BLaER1 treated with 17β-estradiol and CSF1 and Interleukin-3, amounts not matched to agents 10 nM and 100 nM (cell line): ENCODE measurements around the gene FAM43A.
A peak's percentile ranks its signal among the peaks of the same experiment; 100 is the strongest.

Source experiments
- H3K27ac ChIP-seq, 11 experiments: shearing (Covaris generic); formaldehyde crosslinking; 2 replicates each; pipeline ENCODE4 v1.8.1; 2022
- H3K27me3 ChIP-seq, 11 experiments: shearing (Covaris generic); formaldehyde crosslinking; 2 replicates each; pipeline ENCODE4 v1.8.1; 2022
- H3K36me3 ChIP-seq, 11 experiments: shearing (Covaris generic); formaldehyde crosslinking; 2 replicates each; pipeline ENCODE4 v1.8.1; 2022
- H3K4me1 ChIP-seq, 10 experiments: shearing (Covaris generic); formaldehyde crosslinking; 2 replicates each; pipeline ENCODE4 v1.8.1; 2022
- H3K4me2 ChIP-seq, 11 experiments: shearing (Covaris generic); formaldehyde crosslinking; 2 replicates each; pipeline ENCODE4 v1.8.1; 2022
- H3K4me3 ChIP-seq, 10 experiments: shearing (Covaris generic); formaldehyde crosslinking; 2 replicates each; pipeline ENCODE4 v1.8.1; 2022
- H3K9ac ChIP-seq, 11 experiments: shearing (Covaris generic); formaldehyde crosslinking; 2 replicates each; pipeline ENCODE4 v1.8.1; 2022
- H3K9me3 ChIP-seq, 11 experiments: shearing (Covaris generic); formaldehyde crosslinking; replicated peaks in 1 of 11; 2 replicates each; pipeline ENCODE4 v1.8.1; 2022
- H4K20me1 ChIP-seq, 11 experiments: shearing (Covaris generic); formaldehyde crosslinking; 2 replicates each; pipeline ENCODE4 v1.8.1; 2022
- Cebpa-rat ChIP-seq, 11 experiments: shearing (Covaris generic); IDR thresholded peaks; 2 replicates each; pipeline ENCODE4 v1.8.1; 2022

FAM43A gene

DNA sequence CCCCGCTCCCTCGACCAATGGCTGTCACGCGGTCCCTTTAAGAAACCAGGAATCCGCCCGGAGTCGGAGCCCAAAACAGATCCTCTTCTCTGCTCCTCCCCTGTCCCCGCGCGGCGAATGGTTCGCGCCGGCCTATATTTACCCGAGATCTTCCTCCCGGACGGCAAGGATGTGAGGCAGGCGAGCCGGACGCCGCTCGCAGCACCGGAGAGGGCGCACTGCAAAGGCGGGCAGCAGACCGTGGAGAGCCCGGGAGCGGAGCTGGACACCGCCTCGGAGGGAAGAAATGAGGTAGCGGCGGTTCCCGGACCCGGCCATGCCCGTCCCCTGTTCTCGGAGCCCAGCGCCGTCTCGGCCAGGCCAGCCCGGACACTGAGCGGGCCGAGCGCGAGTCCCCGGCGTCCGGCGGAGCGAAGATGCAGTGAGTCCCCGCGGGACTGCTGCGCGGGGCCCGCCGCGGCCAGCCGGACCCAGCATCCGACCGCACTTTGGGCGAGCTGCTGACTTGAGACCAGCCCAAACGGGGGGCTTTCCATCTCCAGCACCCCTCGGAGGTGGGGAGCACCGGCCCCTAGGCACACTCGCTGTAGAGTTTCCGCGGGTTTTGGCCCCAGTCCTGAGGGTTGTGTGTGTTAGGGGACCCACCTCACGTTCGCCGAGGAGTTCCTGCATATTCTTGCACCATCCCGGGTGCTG, at the start of gene FAM43A:
TSS of gene FAM43A (plus strand) at position 166 of the 696 bp plus-strand sequence. CDS start 944 bp downstream, outside the sequence.
- H3K4me2 ChIP-seq: peak within 1 kb of the TSS; percentile 90 to 100 (median 98)
- H3K36me3 ChIP-seq: peaks cover 0 to 36% (median 12%) of the 10 kb centered on the region in 11 experiments; a peak in 12 of 22 replicates
- no peak for TF ChIP-seq Cebpa-rat (IDR thresholded peaks at IDR 0.05)
- peaks cover 0 to 47% (median 39%) of the 10 kb centered on the region in 11 experiments; a peak in 18 of 22 replicates for H4K20me1 ChIP-seq
- H3K9ac ChIP-seq: peak within 1 kb of the TSS; percentile 73 to 93 (median 90)
- no peaks in the 10 kb centered on the region; a peak in 1 of 22 replicates for H3K9me3 ChIP-seq
- peak within 1 kb of the TSS in 10 of 11 experiments; percentile 59 to 88 (median 86); a peak in 21 of 22 replicates for H3K27ac ChIP-seq
- peak within 1 kb of the TSS; percentile 69 to 97 (median 89) for H3K4me3 ChIP-seq
- no peaks in the 10 kb centered on the region for H3K27me3 ChIP-seq
- H3K4me1 ChIP-seq: peaks cover 52 to 76% (median 63%) of the 10 kb centered on the region in 10 experiments

- no peak for TF ChIP-seq Cebpa-rat (IDR thresholded peaks at IDR 0.05)
Measured at GRCh38 chr3:194637066-194637465, 48.6 kb upstream of the FAM43A start.

DNA sequence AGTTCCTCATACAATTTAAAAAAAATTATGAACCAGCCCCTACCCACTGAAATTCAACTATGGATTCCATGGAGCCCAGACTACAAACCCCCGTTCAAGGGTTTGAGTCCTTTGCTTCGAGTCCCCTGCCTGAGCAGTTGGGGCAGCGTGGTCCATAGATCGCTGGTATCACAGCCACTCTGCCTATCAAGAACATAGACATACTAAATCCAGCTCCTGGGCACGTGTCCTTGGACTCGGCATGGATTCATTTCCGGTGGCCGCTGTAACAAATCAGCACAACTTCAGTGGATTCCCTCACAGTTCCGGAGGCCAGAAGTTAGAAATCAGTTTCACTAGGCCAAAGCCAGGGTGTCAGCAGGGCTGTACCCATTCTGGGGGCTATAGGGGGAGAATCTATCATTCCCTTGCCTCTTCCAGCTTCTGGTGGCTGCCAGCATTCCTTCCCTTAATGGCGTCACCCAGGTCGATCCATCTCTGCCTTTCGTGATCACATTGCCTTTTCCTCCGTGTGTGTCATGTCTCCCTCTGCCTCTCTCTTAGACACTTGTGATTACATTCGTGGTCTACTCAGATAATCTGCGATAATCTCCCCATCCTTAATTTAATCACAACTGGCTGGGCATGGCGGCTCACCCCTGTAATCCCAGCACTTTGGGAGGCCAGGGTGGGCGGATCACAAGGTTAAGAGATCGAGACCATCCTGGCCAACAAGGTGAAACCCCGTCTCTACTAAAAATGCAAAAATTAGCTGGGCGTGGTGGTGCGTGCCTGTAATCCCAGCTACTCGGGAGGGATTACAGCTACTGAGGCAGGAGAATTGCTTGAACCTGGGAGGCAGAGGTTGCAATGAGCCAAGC, 47.9 kb upstream of the FAM43A start:
- Histone ChIP-seq H4K20me1 (peaks cover 0 to 18% (median 0%) of the 10 kb centered on the region in 11 experiments; a peak in 4 of 22 replicates), H3K4me1 (peaks cover 14 to 51% (median 29%) of the 10 kb centered on the region in 10 experiments), H3K4me2 (peak overlapping the region in 5 of 11 experiments; percentile 0 to 46 (median 25); a peak in 6 of 22 replicates), H3K27ac (peak overlapping the region in 1 of 11 experiments; percentile 22; a peak in 1 of 22 replicates), H3K4me3 (no peak overlapping the region), H3K27me3 (no peaks in the 10 kb centered on the region), H3K9me3 (no peaks in the 10 kb centered on the region), H3K9ac (peak overlapping the region in 3 of 11 experiments; percentile 14 to 41 (median 27); a peak in 4 of 22 replicates), H3K36me3 (peaks cover 17 to 51% (median 31%) of the 10 kb centered on the region in 11 experiments)
- no peak for TF ChIP-seq Cebpa-rat (IDR thresholded peaks at IDR 0.05)

More at GRCh38 chr3:194637066-194637465, 48.6 kb upstream of the FAM43A start:
- Histone ChIP-seq H3K4me3 (no peak overlapping the region), H3K4me1 (peaks cover 21 to 58% (median 36%) of the 10 kb centered on the region in 10 experiments), H3K36me3 (peaks cover 10 to 44% (median 24%) of the 10 kb centered on the region in 11 experiments), H3K9ac (peak overlapping the region in 4 of 11 experiments; percentile 14 to 41 (median 29); a peak in 4 of 22 replicates), H4K20me1 (peaks cover 0 to 17% (median 0%) of the 10 kb centered on the region in 11 experiments; a peak in 4 of 22 replicates), H3K27me3 (no peaks in the 10 kb centered on the region), H3K27ac (0 out of 22 replicates have a peak overlapping the region, but pooled peaks of 1 of the 11 experiments have one; percentile 22), H3K9me3 (peaks cover 0 to 3% (median 0%) of the 10 kb centered on the region in 11 experiments; a peak in 7 of 22 replicates), H3K4me2 (peak overlapping the region in 6 of 11 experiments; percentile 0 to 46 (median 25); a peak in 8 of 22 replicates)

DNA sequence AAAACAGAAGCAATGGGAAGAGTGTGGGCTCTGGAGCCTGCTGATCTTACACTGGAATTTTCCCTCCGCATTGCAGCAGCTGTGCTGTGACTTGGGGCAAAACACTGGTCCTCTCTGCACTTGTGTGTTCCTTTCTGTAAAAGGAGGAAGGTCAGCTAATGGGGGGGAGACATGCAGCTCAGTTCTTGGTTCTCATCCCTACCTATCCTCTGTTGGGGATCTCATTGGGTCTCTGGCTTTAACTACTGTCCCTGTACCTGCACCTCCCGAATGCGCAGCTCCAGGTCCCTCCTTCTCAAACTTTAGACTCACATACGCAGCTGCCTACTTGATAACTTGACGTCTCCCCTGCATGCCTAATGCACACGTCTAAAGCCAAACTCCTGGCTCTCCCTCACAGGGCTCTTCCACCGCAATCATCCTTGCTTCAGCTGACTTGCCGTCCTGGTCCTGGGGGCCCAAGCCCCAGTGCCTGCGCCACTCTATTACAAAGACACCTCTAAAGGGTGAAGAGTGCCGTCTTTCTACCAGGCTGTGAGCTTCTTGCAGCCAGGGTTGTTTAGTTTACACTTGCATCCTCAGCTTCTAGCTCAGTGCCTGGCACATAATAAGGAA, 46.6 kb upstream of the FAM43A start:
- no peak for TF ChIP-seq Cebpa-rat (IDR thresholded peaks at IDR 0.05)
- H3K27ac ChIP-seq: no peak overlapping the region
- peaks cover 13 to 49% (median 28%) of the 10 kb centered on the region in 10 experiments for H3K4me1 ChIP-seq
- H3K4me3 ChIP-seq: no peak overlapping the region
- peak overlapping the region in 6 of 11 experiments; percentile 46 to 83 (median 74); a peak in 6 of 22 replicates for H3K4me2 ChIP-seq
- H3K9me3 ChIP-seq: no peaks in the 10 kb centered on the region
- no peak overlapping the region for H3K9ac ChIP-seq
- peaks cover 27 to 63% (median 43%) of the 10 kb centered on the region in 11 experiments for H3K36me3 ChIP-seq
- H4K20me1 ChIP-seq: peaks cover 0 to 18% (median 0%) of the 10 kb centered on the region in 11 experiments; a peak in 4 of 22 replicates
- no peaks in the 10 kb centered on the region for H3K27me3 ChIP-seq

DNA sequence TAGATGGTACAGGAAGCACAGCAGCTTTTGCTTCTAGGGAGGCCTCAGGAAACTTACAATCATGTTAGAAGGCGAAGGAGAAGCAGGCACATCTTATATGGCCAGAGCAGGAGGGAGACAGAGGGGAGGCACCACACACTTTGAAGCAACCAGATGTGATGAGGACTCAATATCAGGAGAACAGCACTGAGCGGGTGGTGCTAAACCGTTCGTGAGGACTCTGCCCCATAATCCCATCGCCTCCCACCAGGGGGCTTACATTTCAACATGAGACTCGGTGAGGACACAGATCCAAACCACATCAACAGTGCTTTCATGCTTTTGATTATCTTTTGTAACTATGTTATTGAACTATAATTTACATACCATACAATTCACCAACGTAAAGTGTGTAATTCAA, 44.9 kb upstream of the FAM43A start:
- Histone ChIP-seq H3K27ac (peak overlapping the region in 3 of 11 experiments; percentile 27 to 56 (median 53); a peak in 4 of 22 replicates), H3K4me3 (no peak overlapping the region), H3K36me3 (peaks cover 41 to 78% (median 60%) of the 10 kb centered on the region in 11 experiments), H3K27me3 (no peaks in the 10 kb centered on the region), H3K9ac (no peak overlapping the region), H3K4me2 (peak overlapping the region; percentile 46 to 84 (median 72); a peak in 18 of 22 replicates), H3K9me3 (no peaks in the 10 kb centered on the region), H3K4me1 (peaks cover 13 to 38% (median 24%) of the 10 kb centered on the region in 10 experiments), H4K20me1 (peaks cover 0 to 18% (median 0%) of the 10 kb centered on the region in 11 experiments; a peak in 4 of 22 replicates)
- no peak for TF ChIP-seq Cebpa-rat (IDR thresholded peaks at IDR 0.05)

DNA sequence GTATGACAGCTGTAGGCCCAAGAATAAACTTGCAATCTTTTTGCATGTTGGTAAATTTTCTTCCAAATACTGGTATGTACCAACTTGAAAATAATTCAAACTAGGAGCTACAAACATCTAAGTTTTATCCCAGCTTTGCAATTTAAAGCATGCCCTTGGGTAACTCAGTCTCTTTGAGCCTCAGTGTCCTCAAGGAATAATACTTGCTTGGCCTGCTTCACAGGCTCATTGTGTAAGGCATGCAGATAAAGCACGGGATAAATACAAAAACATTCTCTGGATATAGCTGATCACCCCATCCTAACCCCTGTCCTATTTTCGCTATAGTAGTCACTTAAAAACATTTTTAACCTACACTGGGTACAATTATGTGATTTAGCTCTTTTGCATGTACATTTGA, 42.9 kb upstream of the FAM43A start:
- Histone ChIP-seq H3K9ac (no peak overlapping the region), H3K36me3 (peaks cover 57 to 94% (median 75%) of the 10 kb centered on the region in 11 experiments), H4K20me1 (peaks cover 0 to 18% (median 0%) of the 10 kb centered on the region in 11 experiments; a peak in 4 of 22 replicates), H3K27ac (no peak overlapping the region), H3K4me2 (no peak overlapping the region), H3K4me1 (peaks cover 13 to 26% (median 19%) of the 10 kb centered on the region in 10 experiments), H3K4me3 (no peak overlapping the region), H3K9me3 (no peaks in the 10 kb centered on the region), H3K27me3 (no peaks in the 10 kb centered on the region)
- TF ChIP-seq Cebpa-rat (IDR thresholded peaks at IDR 0.05): no peak

- Histone ChIP-seq H3K27ac (no peak overlapping the region), H3K9me3 (no peaks in the 10 kb centered on the region), H3K4me1 (no peaks in the 10 kb centered on the region), H4K20me1 (peaks cover 0 to 8% (median 0%) of the 10 kb centered on the region in 11 experiments; a peak in 3 of 22 replicates), H3K36me3 (peaks cover 90 to 100% (median 97%) of the 10 kb centered on the region in 11 experiments), H3K9ac (no peak overlapping the region), H3K27me3 (no peaks in the 10 kb centered on the region), H3K4me3 (no peak overlapping the region), H3K4me2 (no peak overlapping the region)
- no peak for TF ChIP-seq Cebpa-rat (IDR thresholded peaks at IDR 0.05)
Measured at GRCh38 chr3:194647747-194648146, 37.9 kb upstream of the FAM43A start.

DNA sequence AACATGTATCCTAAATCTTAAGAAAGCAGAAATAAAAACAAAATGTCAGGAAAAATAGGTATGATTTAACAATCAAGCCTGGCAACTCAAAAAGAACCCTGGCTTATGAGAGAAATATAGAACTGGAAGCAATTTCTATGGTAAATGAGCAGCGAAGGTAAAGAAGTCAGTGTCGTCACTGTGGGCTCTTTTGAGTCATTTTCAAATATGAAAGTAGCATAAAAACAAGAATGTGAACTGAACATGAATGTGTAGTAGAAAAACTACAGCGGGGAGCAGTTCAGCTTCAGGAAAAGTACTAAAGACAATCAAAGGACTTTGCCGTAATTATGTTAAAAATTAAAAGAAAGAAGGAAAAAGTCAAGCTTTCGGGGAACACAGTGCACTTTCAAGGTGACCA, 31.2 kb upstream of the FAM43A start:
- H3K4me2 ChIP-seq: no peak overlapping the region
- H3K27me3 ChIP-seq: no peaks in the 10 kb centered on the region
- peaks cover 0 to 15% (median 7%) of the 10 kb centered on the region in 10 experiments; a peak in 9 of 20 replicates for H3K4me1 ChIP-seq
- H3K36me3 ChIP-seq: peaks cover 84 to 91% (median 87%) of the 10 kb centered on the region in 11 experiments
- TF ChIP-seq Cebpa-rat (IDR thresholded peaks at IDR 0.05): no peak
- no peak overlapping the region for H3K4me3 ChIP-seq
- H3K27ac ChIP-seq: no peak overlapping the region
- peaks cover 0 to 33% (median 0%) of the 10 kb centered on the region in 11 experiments; a peak in 8 of 22 replicates for H4K20me1 ChIP-seq
- H3K9ac ChIP-seq: no peak overlapping the region
- H3K9me3 ChIP-seq: peaks cover 0 to 6% (median 0%) of the 10 kb centered on the region in 11 experiments; a peak in 3 of 22 replicates
